ENCODE measurements around the gene RNF220. TPM values are rescaled to one million over a fixed set of nuclear protein-coding genes. Genes with fewer than 3 reads are reported as not detected.

Gene RNF220
- total and polyA plus RNA-seq, 9 of the 15 experiments (the other 6 are each of a cell fraction or from before 2014, with no cell fraction given): 5.1 to 117 (median 66.9) TPM

GRCh38 chr1:44526295-44527073, 121.4 kb downstream of the RNF220 start (continued):
- TF ChIP-seq ZNF277 (CRISPR knock-in tag; IDR thresholded peaks at IDR 0.05; ENCODE audit: borderline replicate concordance): no peak
- no peak for TF ChIP-seq E2F5 (CRISPR knock-in tag; IDR thresholded peaks at IDR 0.05)
- no peak for TF ChIP-seq CBFB (CRISPR knock-in tag; IDR thresholded peaks at IDR 0.05)
- no peak for TF ChIP-seq ZSCAN32 (CRISPR knock-in tag; IDR thresholded peaks at IDR 0.05)
- no peak for TF ChIP-seq SUPT5H (IDR thresholded peaks at IDR 0.05)
- TF ChIP-seq HNRNPUL1 (IDR thresholded peaks at IDR 0.05; ENCODE audit: low read length): no peak
- peak; percentile 77; the same call in 1 of the 2 replicates for TF ChIP-seq HLTF (IDR thresholded peaks at IDR 0.05)
- no peak for TF ChIP-seq THAP12 (CRISPR knock-in tag; IDR thresholded peaks at IDR 0.05)
- TF ChIP-seq, protein P1, sequence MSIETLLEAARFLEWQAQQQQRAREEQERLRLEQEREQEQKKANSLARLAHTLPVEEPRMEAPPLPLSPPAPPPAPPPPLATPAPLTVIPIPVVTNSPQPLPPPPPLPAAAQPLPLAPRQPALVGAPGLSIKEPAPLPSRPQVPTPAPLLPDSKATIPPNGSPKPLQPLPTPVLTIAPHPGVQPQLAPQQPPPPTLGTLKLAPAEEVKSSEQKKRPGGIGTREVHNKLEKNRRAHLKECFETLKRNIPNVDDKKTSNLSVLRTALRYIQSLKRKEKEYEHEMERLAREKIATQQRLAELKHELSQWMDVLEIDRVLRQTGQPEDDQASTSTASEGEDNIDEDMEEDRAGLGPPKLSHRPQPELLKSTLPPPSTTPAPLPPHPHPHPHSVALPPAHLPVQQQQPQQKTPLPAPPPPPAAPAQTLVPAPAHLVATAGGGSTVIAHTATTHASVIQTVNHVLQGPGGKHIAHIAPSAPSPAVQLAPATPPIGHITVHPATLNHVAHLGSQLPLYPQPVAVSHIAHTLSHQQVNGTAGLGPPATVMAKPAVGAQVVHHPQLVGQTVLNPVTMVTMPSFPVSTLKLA (conservative IDR thresholded peaks at IDR 0.05): no peak
- TF ChIP-seq, protein P2, sequence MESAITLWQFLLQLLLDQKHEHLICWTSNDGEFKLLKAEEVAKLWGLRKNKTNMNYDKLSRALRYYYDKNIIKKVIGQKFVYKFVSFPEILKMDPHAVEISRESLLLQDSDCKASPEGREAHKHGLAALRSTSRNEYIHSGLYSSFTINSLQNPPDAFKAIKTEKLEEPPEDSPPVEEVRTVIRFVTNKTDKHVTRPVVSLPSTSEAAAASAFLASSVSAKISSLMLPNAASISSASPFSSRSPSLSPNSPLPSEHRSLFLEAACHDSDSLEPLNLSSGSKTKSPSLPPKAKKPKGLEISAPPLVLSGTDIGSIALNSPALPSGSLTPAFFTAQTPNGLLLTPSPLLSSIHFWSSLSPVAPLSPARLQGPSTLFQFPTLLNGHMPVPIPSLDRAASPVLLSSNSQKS (CRISPR knock-in tag; IDR thresholded peaks at IDR 0.05): no peak
- TF ChIP-seq DPF2 (IDR thresholded peaks at IDR 0.05): peak; percentile 97
- no peak for TF ChIP-seq ZNF609 (CRISPR knock-in tag; IDR thresholded peaks at IDR 0.05; ENCODE audit: borderline replicate concordance)
- peak; percentile 67 for TF ChIP-seq LEF1 (IDR thresholded peaks at IDR 0.05)

Measured in K562 (cell line).